ENCODE measurements around the gene PDCL3.

PDCL3 gene

GRCh38 chr2:100560216-100560830, 2.5 kb upstream of the PDCL3 start:
- in situ Hi-C loops (cut with MboI; ENCODE audit: low sequenced_read_pairs) = no loop called here

- in situ Hi-C loops (cut with MboI; ENCODE audit: low sequenced_read_pairs) = no loop called here
Measured at GRCh38 chr2:100561191-100561590, 1.6 kb upstream of the PDCL3 start.

- in situ Hi-C loops (cut with MboI; ENCODE audit: low sequenced_read_pairs) = no loop called here
Measured at GRCh38 chr2:100563407-100564247, 834 bp downstream of the PDCL3 start.

GRCh38 chr2:100568989-100569388, 6.2 kb downstream of the PDCL3 start:
- in situ Hi-C loops (cut with MboI; ENCODE audit: low sequenced_read_pairs) = no loop called here

GRCh38 chr2:100571668-100572067, 8.9 kb downstream of the PDCL3 start:
- in situ Hi-C loops (cut with MboI; ENCODE audit: low sequenced_read_pairs) = no loop called here

GRCh38 chr2:100577777-100578176, 15.0 kb downstream of the PDCL3 start:
- in situ Hi-C loops (cut with MboI; ENCODE audit: low sequenced_read_pairs) = no loop called here

GRCh38 chr2:100580367-100581276, 17.8 kb downstream of the PDCL3 start:
- in situ Hi-C loops (cut with MboI; ENCODE audit: low sequenced_read_pairs) = no loop called here

- in situ Hi-C loops (cut with MboI; ENCODE audit: low sequenced_read_pairs) = no loop called here
Measured at GRCh38 chr2:100581277-100581612, 18.5 kb downstream of the PDCL3 start.

- in situ Hi-C loops (cut with MboI; ENCODE audit: low sequenced_read_pairs) = no loop called here
Measured at GRCh38 chr2:100584816-100585215, 22.0 kb downstream of the PDCL3 start.

- in situ Hi-C loops (cut with MboI; ENCODE audit: low sequenced_read_pairs) = no loop called here
Measured at GRCh38 chr2:100588071-100588786, 25.4 kb downstream of the PDCL3 start.

- in situ Hi-C loops (cut with MboI; ENCODE audit: low sequenced_read_pairs) = no loop called here
Measured at GRCh38 chr2:100589527-100589926, 26.7 kb downstream of the PDCL3 start.

GRCh38 chr2:100592226-100592625, 29.4 kb downstream of the PDCL3 start:
- in situ Hi-C loops (cut with MboI; ENCODE audit: low sequenced_read_pairs) = no loop called here

- in situ Hi-C loops (cut with MboI; ENCODE audit: low sequenced_read_pairs) = no loop called here
Measured at GRCh38 chr2:100596465-100596864, 33.7 kb downstream of the PDCL3 start.

GRCh38 chr2:100599566-100599965, 36.8 kb downstream of the PDCL3 start:
- in situ Hi-C loops (cut with MboI; ENCODE audit: low sequenced_read_pairs) = no loop called here

- in situ Hi-C loops (cut with MboI; ENCODE audit: low sequenced_read_pairs) = loop anchor here (25.0 kb wide), 1 partner anchor 586 kb away; no protein-coding TSS in a partner anchor
Measured at GRCh38 chr2:100601661-100602060, 38.9 kb downstream of the PDCL3 start.

GRCh38 chr2:100603414-100603813, 40.6 kb downstream of the PDCL3 start:
- in situ Hi-C loops (cut with MboI; ENCODE audit: low sequenced_read_pairs) = loop anchor here (25.0 kb wide), 1 partner anchor 584 kb away; no protein-coding TSS in a partner anchor

- in situ Hi-C loops (cut with MboI; ENCODE audit: low sequenced_read_pairs) = loop anchor here (25.0 kb wide), 1 partner anchor 583 kb away; no protein-coding TSS in a partner anchor
Measured at GRCh38 chr2:100603948-100604633, 41.3 kb downstream of the PDCL3 start.

GRCh38 chr2:100606332-100606725, 43.5 kb downstream of the PDCL3 start:
- in situ Hi-C loops (cut with MboI; ENCODE audit: low sequenced_read_pairs) = loop anchor here (25.0 kb wide), 1 partner anchor 581 kb away; no protein-coding TSS in a partner anchor

GRCh38 chr2:100606726-100607343, 44.0 kb downstream of the PDCL3 start:
- in situ Hi-C loops (cut with MboI; ENCODE audit: low sequenced_read_pairs) = loop anchor here (25.0 kb wide), 1 partner anchor 580 kb away; no protein-coding TSS in a partner anchor
